Frontal cortex (tissue), 4 donors: ENCODE results near the gene NRGN. TPM values are rescaled to one million over a fixed set of nuclear protein-coding genes. Genes with fewer than 3 reads are reported as not detected.

Source experiments
- DNase-seq, 2 donors: peaks; one replicate each; pipeline ENCODE4 v3.0.0; 2012; ENCODE audit warnings: low spot score in 2 of 2
- FAIRE-seq: peaks from 2 replicates; lab custom pipeline; 2012; peaks lifted over from hg19 to GRCh38; lab: Jason Lieb, UNC
- total RNA-seq: library from RNA; depleted of rRNA; stranded (reverse); fragments of >200 nt; gene quantifications from one replicate; pipeline ENCODE4 v1.2.3, GENCODE V29; 2014
- donor health status: control.
- donor health status: control.
- donor health status: control.

Gene NRGN
- total RNA-seq = 2.9 TPM

DNA sequence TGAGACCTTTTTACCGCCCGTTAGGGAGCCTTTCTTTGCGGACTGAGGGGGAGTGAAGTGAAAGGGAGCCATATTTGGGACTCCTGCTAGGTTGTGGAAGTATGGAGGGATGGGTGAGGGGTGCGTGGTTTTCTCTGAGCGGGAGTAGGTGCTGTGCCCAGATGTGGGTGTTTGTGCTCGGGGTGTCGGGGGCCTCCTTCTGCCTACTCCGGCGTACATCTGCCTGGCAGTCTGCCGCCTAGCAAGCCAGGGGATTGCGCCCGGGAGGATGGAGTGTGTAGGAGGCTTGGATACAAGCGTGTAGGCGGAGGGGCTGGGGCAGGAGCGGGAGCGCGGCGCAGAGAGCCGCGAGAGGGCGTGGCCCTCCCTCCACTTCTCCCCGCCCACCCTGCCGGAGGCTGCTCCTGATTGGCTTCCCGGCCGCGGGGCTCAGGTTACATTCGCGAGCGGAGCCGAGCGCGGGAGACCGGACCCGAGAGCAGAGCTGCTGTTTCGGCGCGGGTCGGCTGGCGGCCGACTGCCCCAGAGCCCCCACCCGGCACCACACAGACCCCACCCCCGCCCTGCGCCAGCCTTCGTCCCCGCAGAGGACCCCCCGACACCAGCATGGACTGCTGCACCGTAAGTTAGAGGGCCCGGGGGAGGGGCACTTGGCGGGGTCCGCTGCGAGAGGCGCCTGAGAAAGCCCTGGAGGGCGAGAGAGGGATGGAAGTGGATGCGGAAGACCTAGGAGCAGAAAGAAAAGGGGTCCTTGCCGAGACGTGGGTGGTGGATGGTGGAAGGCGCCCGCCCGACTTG is at the start of gene NRGN:
TSS of gene NRGN (plus strand) at position 464 of the 798 bp plus-strand sequence. CDS start at position 607, 143 bp downstream.
- FAIRE-seq (no peak), DNase-seq (peak; percentile 83 to 90)

DNA sequence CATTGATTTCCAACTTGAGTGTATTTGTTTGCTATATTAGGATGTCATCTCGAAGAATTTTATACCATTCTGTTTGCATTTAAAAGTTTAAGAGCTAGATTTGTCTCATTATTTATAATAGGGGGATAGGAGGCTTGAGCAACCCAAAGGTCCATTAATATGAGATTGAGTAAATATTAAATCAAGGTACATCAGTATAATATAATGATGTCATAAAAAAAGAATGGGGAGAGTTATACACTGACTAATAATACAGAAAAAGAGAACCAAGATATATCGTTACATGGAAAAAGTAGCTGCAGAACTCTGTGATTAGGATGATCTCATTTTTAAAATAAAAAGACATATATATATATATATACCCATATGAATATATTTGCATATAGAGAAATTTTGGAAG is 46.6 kb upstream of the NRGN start:
- FAIRE-seq (no peak), DNase-seq (no peak)

DNA sequence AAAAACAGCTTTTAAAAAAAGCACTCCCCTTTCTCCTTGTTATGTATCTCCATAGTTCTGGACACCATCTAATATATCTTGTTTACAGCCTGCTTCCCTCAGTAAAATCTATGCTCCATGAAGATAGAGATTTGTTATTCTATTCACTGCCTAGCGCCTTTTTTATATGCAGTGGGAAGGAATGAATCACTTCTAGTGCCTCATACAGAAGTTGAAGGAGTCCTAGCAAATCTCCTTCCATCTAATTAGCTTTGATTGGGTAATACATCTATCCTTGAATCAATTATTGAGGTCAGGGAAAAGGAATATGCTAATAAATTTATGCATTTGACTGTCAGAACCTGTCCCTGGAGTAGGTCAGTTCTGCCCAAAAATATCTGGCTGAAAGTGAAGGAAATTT is 40.2 kb upstream of the NRGN start:
- no peak for DNase-seq
- FAIRE-seq = no peak

DNA sequence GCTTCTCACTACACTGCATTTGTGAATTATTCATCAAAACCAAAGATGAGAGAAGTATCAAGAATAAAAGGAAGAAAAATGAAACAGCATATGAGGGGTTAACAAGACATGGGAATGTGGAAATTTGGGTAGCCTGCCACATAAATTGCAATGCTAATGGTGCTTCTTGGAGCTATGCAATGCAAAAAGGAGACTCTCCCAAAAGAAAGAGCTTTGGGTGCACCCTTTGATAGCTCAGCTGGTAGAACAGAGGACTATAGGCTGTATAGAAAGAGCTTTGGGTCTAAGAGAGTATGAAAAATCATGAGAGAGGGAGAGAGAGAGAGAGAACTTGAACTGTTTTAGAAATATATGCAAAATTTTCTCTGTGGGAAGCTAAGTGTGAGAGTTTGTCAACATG is 39.7 kb upstream of the NRGN start:
- FAIRE-seq (no peak), DNase-seq (no peak)

DNA sequence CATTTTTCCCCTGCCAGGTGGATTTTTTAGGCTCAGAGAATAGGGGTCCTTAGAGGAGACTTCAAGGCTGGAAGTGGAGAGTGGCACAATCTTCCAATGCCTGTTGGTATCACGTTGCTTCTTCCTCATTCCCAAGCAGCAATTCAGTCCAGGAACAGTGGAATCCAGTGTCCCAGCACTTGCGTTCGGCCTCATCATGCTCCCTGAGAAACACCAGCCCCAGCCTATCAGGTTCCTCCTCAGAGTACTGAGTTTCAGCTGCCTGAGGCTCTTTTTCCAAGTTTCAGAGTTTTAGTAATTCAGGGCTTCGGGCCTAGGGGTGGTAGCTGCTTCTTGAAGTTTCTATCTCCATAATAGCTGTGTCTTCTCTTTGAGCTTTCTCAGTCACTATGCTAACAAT is 31.9 kb upstream of the NRGN start:
- DNase-seq (no peak), FAIRE-seq (no peak)

DNA sequence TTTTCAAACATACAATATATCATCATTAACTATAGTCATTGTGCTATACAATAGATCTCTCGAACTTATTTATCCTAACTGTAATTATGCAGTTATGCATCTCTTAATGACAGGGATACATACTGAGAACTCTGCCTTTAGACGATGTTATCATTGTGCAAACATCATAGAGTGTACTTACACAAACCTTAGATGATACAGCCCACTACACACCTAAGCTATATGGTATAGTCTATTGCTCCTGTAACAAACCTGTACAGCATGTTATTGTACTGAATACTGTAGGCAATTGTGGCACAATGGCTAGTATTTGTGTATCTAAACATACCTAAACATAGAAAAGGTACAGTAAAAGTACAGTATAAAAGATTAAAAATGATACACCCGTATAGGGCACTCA is 27.4 kb upstream of the NRGN start:
- no peak for FAIRE-seq

DNA sequence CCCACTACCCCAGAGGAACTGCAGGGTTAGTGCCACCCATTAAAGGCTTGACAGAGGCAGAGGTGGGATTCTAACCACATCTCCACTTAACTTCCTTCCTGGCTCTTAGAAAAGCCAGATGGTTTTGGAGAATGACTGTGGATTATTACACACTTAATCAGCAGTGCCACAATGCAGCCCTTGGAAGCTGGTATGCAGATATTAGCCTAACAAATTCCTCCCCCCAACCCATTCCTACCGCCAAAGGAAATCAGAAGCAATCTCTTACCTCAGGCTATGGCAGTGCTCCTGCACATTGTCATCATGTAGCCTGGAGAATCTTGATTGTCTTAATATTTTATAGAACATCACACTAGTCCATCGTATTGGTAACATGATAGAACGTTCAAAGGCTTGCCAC is 23.2 kb upstream of the NRGN start:
- FAIRE-seq = no peak
- DNase-seq = no peak

More for the DNA sequence above, 27.4 kb upstream of the NRGN start:
- no peak for DNase-seq

DNA sequence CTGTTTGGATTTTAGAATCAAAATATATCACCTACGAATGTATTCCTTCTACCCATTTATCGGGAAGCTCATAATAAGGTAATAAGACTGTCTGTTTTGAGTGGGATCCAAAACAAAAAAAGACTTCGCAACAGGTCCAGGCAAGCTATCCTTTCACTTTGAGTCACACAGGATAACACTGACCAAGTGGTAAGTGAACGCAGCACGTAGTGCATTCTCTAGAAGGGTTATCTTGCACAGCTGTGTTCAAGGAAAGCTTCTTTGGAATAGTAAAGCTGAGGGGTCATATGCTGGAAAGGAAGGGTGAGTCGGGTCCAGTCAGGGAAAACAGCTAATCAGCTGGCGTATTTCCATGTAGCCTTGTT is 22.3 kb upstream of the NRGN start:
- DNase-seq (no peak), FAIRE-seq (no peak)

DNA sequence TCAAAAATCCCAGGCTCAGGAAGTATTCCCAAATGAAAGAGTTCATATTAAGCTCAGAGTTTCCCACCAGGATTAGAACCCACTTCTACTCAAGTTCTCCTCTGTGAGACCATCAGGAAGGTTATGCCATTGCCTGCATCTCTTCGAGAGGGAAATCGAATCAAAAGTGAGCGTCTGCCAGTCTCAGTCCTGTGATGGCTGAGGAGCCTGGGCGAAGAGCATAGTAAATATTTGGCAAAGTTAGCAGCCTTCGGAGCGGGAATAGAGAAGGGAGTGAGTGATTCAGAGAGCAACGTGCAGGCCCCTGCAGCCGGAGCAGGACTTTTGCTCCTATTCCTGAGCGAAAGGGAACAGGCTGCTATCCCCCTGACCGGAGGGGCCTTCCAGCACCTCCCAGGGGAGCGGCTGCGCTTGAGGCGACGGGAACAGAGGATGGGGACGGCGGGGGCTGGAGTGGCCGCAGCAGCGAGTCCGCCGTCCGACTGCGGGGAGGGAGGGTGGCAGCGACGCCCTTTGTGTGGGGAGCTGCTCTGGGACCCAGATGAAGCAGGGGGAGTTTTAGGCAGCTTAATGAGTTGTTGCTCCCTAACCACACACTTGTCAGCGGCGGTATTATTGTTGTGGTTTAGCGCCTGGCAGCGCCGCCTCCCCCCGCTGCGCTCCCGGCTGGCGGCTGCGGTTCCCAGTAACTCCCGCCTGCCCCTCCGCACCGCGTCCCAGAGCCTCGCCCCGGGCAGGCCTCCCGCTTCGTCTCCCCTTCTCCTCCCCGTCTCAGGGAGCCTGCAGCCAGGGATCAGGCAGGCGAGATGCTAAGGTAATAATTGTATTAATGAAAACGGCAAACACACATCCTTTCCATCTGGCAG is 21.7 kb upstream of the NRGN start:
- FAIRE-seq (no peak), DNase-seq (no peak)

DNA sequence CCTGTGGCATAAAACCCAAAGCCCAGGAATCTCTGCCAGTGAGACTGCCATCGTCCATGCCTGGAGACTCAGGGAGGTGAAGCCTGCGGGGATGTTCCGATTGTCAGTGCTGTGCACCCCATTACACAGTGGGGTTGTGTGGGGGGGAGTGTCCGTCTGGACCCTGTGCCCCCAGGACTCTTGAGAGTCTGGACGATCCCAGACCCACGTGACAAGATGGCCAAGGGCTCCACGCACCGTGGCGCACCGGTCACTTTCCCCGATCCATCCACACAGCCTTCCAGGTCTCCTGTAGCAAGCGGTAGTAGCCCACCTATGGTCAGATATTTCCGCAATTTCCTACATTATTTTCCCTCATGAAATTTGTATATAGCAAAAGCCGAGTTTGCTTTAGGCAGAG is 20.9 kb upstream of the NRGN start:
- DNase-seq (no peak), FAIRE-seq (no peak)

DNA sequence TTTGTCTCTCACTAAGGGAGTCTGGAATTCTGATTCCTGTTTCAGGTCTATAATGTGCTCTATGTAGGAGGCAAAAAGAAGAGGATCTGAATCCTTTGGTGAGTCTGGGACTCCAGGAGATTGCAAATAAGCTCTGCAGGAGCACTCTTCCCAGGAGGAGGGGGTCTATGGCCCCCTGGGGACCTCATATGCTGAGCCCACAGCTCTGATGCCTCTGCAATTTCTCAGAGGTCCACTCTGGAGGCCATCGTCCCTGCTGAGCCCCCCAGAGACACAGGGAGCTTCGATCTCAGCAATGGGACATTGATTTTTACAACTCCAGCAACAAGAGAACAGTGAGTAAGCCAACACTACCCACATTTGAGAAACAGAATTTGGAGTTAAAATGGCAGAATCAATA is 20.2 kb upstream of the NRGN start:
- no peak for DNase-seq
- FAIRE-seq = no peak

DNA sequence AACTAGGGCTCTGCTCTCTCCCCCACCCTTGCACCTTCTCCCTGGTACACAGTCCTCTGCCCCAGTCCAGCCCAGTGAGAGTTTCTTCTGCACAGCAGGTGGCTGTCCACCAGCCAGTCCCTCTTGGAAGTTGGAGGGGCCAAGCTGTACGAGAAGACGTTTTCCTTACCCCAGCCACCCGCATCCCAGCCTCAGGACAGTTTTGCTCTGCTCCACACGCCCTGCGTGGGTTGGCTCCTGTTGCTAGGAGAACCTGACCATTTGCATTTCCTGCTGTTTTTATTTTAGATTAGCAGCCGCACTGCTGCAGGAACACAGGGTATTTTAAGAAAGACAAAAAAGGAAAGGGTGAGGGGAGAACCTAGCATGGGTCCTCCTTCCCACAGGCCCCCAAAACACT is 17.6 kb upstream of the NRGN start:
- FAIRE-seq (no peak), DNase-seq (no peak)

DNA sequence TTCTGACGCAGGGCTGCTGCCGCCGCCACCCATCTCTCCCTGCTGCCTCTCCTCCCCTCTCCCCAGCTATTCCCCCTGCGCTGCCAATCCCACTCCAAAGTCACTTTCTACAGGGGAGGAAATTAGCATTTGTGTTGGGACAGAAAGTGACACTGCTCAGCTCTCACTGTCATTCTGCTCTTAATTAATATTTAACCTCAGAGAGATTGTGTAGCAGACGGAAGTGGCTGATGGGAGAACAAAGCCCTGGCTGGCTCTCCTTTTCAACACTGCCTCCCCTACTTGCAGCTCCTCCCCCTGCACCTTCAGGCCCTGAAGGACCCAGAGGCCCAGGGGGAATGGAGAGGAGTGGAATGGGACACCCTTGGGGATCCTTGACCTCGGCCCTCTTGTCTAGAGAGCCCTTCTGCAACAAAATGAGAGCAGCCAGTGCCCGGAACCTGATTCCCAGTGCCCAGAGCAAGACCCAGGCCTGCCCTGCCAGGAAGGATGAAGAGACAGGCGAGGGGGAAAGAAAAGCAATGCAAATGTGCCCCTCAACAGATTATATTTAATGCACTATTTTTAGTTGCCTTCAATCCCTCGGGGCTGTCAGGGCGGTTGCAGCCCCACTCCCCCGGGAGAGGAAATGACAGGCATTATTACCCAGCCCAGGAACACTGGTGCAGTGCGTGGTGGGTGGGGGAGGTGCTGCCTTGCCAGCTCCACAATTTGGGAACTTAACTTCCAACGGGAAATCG is 14.6 kb upstream of the NRGN start:
- FAIRE-seq = no peak
- no peak for DNase-seq

DNA sequence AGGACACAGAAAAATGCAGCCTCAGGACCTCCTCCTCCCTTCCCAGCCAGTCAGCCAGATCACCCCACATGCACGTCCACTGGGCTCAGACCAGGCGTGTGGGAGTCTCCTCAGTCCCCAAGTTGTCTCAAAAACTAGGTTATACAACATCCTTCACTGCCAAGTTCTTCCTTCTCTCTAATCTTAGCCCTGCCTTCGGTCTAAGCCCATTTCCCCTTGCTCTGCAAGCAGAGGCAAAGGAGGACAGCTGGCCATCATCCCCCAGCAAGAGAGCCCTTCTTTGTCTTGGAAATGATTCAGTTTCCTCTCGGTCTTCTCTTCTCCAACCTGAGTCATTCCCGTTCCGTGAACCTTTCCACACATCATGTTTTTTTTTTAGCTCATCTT is 14.0 kb upstream of the NRGN start:
- DNase-seq = no peak

DNA sequence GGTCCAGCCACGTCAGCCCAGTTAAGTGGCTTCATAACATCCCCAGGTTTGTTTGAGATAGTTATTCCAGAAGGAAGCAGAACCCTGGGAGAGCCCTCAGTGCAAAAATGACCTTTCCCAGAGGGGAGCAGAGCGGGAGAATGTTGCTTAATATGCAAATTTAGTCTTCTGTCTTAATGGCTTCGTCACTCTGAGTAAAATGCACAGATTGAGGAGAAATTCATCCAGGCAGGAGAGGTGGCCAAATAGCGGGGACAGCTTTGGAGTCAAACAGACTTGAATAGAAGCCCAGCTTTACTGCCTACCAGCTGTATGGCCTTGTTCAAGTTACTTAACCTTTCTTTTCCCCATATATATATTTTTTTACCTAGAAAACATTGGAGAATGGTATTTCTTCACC is 12.3 kb upstream of the NRGN start:
- FAIRE-seq (no peak), DNase-seq (no peak)

More for the DNA sequence above, 14.0 kb upstream of the NRGN start:
- FAIRE-seq = no peak

DNA sequence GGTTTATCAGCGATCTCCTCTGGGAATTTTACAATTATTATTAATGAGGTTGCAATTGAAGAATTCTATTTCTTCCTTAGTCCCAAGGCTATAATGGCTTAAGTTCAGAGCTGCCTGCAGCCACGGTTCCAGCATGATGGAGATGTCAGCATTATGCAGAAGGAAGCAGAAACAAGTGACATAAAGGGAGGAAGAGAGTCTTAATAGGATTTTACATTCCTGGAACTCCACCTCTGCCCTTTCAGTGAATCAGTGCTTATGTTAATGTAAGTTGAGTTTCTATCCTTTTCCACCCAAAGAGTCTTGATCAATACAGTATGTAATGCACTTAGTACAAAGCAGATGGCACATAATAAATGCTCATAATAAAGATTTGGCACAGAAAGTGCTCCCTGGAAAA is 11.6 kb upstream of the NRGN start:
- no peak for FAIRE-seq
- no peak for DNase-seq

DNA sequence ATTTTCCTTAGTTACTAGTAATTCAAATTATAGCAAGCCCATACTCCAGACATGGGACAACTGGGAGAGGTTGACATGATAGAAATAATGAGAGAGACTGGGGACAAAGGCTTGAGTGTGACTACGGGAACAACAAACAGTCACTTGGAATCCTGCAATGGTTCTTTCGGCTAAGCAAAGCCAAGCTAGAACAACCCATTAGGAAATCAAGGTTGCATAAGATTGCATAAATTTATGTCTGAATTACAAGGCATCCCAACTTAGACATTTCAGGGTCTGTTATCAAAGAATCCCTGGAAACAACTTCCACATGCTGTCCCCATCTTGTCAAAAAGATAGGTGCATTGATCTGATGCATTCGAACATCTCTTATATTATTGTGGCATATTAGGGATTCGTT is 10.2 kb upstream of the NRGN start:
- FAIRE-seq (no peak), DNase-seq (no peak)

DNA sequence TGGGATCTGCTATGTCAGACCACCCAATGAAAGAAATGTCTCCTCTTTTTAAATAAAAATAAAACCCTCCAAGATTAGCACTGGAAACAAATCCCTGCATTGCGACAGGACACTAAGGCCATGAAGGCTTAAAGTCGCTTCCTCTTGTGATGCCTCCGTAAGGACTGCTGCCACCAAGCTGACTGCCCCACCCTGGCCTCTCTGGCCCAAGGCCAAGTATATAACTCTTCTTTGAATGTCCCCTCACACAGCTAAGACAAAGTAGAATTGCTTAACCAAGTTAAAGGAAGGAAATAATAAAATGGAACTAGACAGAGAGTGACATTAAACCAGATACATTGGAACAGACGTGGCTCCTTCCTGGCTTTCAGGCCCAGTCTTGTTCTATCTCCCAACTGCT is 7.5 kb upstream of the NRGN start:
- FAIRE-seq (no peak), DNase-seq (no peak)

DNA sequence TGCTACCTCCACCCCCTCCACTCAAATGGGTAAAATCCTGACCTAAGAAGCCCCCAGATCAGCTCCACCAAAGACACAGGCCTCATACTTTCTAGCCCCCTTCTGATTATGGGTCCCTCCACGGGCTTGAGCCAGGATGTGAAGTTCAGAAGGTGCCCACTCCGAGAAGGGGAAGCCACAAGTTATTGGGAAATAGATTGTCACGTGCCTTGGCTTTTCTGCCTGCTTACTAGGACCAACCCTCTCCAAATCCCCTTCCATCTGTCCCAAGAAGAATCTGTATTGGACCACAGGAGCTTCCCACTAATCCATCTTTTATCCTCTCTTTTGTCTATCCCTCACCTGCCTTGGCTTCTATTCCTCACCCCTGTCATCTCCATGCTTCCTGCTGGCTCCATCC is 3.0 kb upstream of the NRGN start:
- DNase-seq (no peak), FAIRE-seq (no peak)

DNA sequence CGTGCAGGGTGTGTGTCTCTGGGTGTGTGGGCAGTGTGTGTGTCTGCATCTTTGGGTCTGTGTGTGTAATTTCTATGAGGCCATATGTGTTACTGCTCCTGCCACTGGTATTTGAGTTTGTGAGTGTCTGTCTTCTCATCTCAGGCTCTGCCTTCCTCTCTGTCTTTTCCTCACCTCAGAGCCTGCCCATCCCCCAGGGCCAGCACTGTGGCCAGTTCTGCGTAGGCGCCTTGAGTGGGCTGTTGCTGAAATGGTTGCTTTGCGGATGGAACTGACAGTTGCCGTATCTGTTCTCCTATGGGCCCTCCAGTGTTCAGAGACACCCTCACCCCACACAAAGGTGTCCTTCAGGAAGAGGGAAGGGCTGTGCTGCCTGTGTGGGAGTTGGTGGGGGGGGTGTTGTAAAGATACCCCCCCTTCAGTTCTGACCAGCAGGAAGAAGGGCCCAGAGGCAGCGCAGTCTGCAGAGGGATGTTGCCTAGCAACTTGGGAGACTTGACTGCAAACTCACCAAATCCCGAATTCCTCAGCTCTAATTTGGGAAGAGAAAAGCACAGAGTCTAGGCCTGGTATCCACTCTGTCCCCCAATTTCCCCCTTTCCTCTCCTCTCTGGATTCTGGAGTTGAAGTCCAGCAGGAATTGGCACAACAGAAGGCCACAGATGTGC is 2.0 kb upstream of the NRGN start:
- DNase-seq (no peak), FAIRE-seq (no peak)
